Vagina (tissue), 2 donors: Measurements from ENCODE around the gene C10orf120. TPM values are rescaled to one million over a fixed set of nuclear protein-coding genes. Genes with fewer than 3 reads are reported as not detected.

Experiments used
- DNase-seq, 2 donors: peaks; one replicate each; pipeline ENCODE4 v3.0.0-alpha.2; 2017; ENCODE audit errors: extremely low spot score in 2 of 2
- H3K27ac ChIP-seq: fragments of 200-600 bp; sonication (generic); one replicate; pipeline ENCODE4 v1.5.1; 2019
- H3K27me3 ChIP-seq: fragments of 200-600 bp; sonication (generic); one replicate; pipeline ENCODE4 v1.5.1; 2019
- H3K36me3 ChIP-seq, 2 donors: fragments of 200-600 bp; sonication (generic); one replicate each; pipeline ENCODE4 v1.5.1; 2017 to 2019
- H3K4me1 ChIP-seq: fragments of 200-600 bp; sonication (generic); one replicate; pipeline ENCODE4 v1.5.1; 2019
- H3K4me3 ChIP-seq, 2 donors: fragments of 200-600 bp; sonication (generic); 1 replicate in 1 of 2; 2 replicates in 1 of 2; pipeline ENCODE4 v1.5.1; 2016 to 2019
- H3K9me3 ChIP-seq: fragments of 200-600 bp; sonication (generic); one replicate; pipeline ENCODE4 v1.5.1; 2019
- CTCF ChIP-seq, 3 experiments: fragments of 450-650 bp in 2 of 3; fragments of 200-600 bp in 1 of 3; sonication (generic) in 1 of 3; IDR thresholded peaks; one replicate each; pipeline ENCODE4 v1.5.1; 2017 to 2019; ENCODE audit warnings: antibody characterized with exemption in 3 of 3, mild to moderate bottlenecking in 2 of 3, moderate library complexity in 2 of 3
- POLR2A ChIP-seq, 2 donors: fragments of 450-650 bp; IDR thresholded peaks; one replicate each; pipeline ENCODE4 v1.6.1; 2017; ENCODE audit warnings: antibody characterized with exemption in 2 of 2, mild to moderate bottlenecking in 2 of 2, moderate library complexity in 2 of 2
- POLR2AphosphoS5 ChIP-seq, 2 donors: sonication (generic); formaldehyde crosslinking; IDR thresholded peaks; one replicate each; pipeline ENCODE4 v1.9.0; 2017; ENCODE audit warnings: antibody characterized with exemption in 2 of 2, mild to moderate bottlenecking in 2 of 2, low read depth in 1 of 2; ENCODE audit not compliant: insufficient read depth in 1 of 2
- intact Hi-C: fragments of 100-400 bp; cut with DNase I; formaldehyde crosslinking; loops from one replicate; pipeline ENCODE4 v1.15.1; 2023
- total RNA-seq: library from RNA; depleted of rRNA; stranded (reverse); fragments of >200 nt; gene quantifications from one replicate; pipeline ENCODE4 v1.2.3, GENCODE V29; 2016

C10orf120 gene
- total RNA-seq, 1 donor from 2014 or later, result not detected

GRCh38 chr10:122648599-122649428 is 50.8 kb downstream of the C10orf120 start:
- H3K36me3 ChIP-seq, result no peaks in the 10 kb centered on the region
- TF ChIP-seq POLR2A (IDR thresholded peaks at IDR 0.05) (no peak), POLR2AphosphoS5 (IDR thresholded peaks at IDR 0.05; ENCODE audit: insufficient read depth in 1 of 2, low read depth in 1 of 2) (no peak), CTCF (IDR thresholded peaks at IDR 0.05) (peak in 1 of 3 experiments; percentile 25)
- H3K4me1 ChIP-seq, result no peaks in the 10 kb centered on the region
- H3K4me3 ChIP-seq, result no peak overlapping the region
- no peak for DNase-seq
- H3K27me3 ChIP-seq, result no peaks in the 10 kb centered on the region
- no peak overlapping the region for H3K27ac ChIP-seq
- H3K9me3 ChIP-seq, result no peaks in the 10 kb centered on the region
- intact Hi-C loops, result loop anchor here (10.0 kb wide), 1 partner anchor 56 kb away; no protein-coding TSS in a partner anchor

Other genes with a start within 250 kb of the C10orf120 start
- gene ARMS2, start 245.2 kb downstream of the C10orf120 start, total RNA-seq, result not detected
- 116 TPM for gene HTRA1, start 238.3 kb downstream of the C10orf120 start, total RNA-seq
- not detected for gene DMBT1, start 139.1 kb downstream of the C10orf120 start, total RNA-seq
- not detected for gene CUZD1, start 146.0 kb upstream of the C10orf120 start, total RNA-seq
- not detected for gene FAM24B, start 179.7 kb upstream of the C10orf120 start, total RNA-seq
- not detected for gene FAM24A, start 210.8 kb upstream of the C10orf120 start, total RNA-seq